Lower leg skin (tissue), 4 donors: ENCODE results near the gene SMIM41. TPM values are rescaled to one million over a fixed set of nuclear protein-coding genes. Genes with fewer than 3 reads are reported as not detected.

Experiments
- DNase-seq, 2 donors: peaks; one replicate each; pipeline ENCODE4 v3.0.0-alpha.2; 2019; ENCODE audit warnings: low spot score in 2 of 2
- H3K4me3 ChIP-seq: fragments of 200-600 bp; sonication (generic); 2 replicates; pipeline ENCODE4 v1.5.1; 2017; ENCODE audit warnings: mild to moderate bottlenecking, low read depth; ENCODE audit not compliant: poor library complexity, severe bottlenecking
- CTCF ChIP-seq, 3 donors: fragments of 450-650 bp; IDR thresholded peaks; one replicate each; pipeline ENCODE4 v1.5.1; 2016; ENCODE audit warnings: antibody characterized with exemption in 3 of 3, mild to moderate bottlenecking in 3 of 3, moderate library complexity in 2 of 3
- POLR2A ChIP-seq, 2 donors: fragments of 450-650 bp; IDR thresholded peaks; one replicate each; pipeline ENCODE4 v1.6.1; 2016 to 2017; ENCODE audit warnings: antibody characterized with exemption in 2 of 2, mild to moderate bottlenecking in 1 of 2, moderate library complexity in 1 of 2
- WGBS, 2 donors: methylation state at CpG; one replicate each; pipeline ENCODE4 v1.1.5; 2018; 5-methylcytosine and 5-hydroxymethylcytosine counted together
- intact Hi-C: fragments of 100-400 bp; cut with DNase I; formaldehyde crosslinking; loops from one replicate; pipeline ENCODE4 v1.15.0; 2023; ENCODE audit warnings: low total_unique reads
- total RNA-seq, 4 donors: library from RNA; depleted of rRNA; stranded (reverse); fragments of >200 nt; gene quantifications; one replicate each; pipeline ENCODE4 v1.1.0, GENCODE V29; 2016

Gene SMIM41
- total RNA-seq, 4 donors from 2014 or later: 0.71 TPM; not detected in 3

- no peak overlapping the region for H3K4me3 ChIP-seq
- 72 to 82% methylated on average over 5 of the region's 5 CpGs for WGBS, 2 donors
- intact Hi-C loops: no loop called here
- DNase-seq: no peak
- TF ChIP-seq CTCF (IDR thresholded peaks at IDR 0.05) (no peak), POLR2A (IDR thresholded peaks at IDR 0.05) (no peak)
Measured at GRCh38 chr12:52137746-52138145, 58.2 kb downstream of the SMIM41 start.

GRCh38 chr12:52139147-52139546 is 59.6 kb downstream of the SMIM41 start:
- no peak for TF ChIP-seq POLR2A (IDR thresholded peaks at IDR 0.05)
- TF ChIP-seq CTCF (IDR thresholded peaks at IDR 0.05): no peak
- intact Hi-C loops: no loop called here
- 82 to 89% methylated on average over 13 of the region's 13 CpGs for WGBS, 2 donors
- DNase-seq: no peak
- H3K4me3 ChIP-seq: no peak overlapping the region

GRCh38 chr12:52139579-52140062 is 60.1 kb downstream of the SMIM41 start:
- TF ChIP-seq POLR2A (IDR thresholded peaks at IDR 0.05): no peak
- no peak for TF ChIP-seq CTCF (IDR thresholded peaks at IDR 0.05)
- no peak for DNase-seq
- H3K4me3 ChIP-seq: no peak overlapping the region
- intact Hi-C loops: no loop called here
- 24 to 25% methylated on average over 5 of the region's 5 CpGs for whole genome bisulfite sequencing, 2 donors

GRCh38 chr12:52141306-52141705 is 61.8 kb downstream of the SMIM41 start:
- intact Hi-C loops: no loop called here
- TF ChIP-seq POLR2A (IDR thresholded peaks at IDR 0.05) (no peak), CTCF (IDR thresholded peaks at IDR 0.05) (no peak)
- no peak overlapping the region for H3K4me3 ChIP-seq
- WGBS, 2 donors: 95 to 96% methylated on average over 4 of the region's 4 CpGs
- DNase-seq: no peak

- WGBS, 2 donors: 86 to 93% methylated on average over 8 of the region's 8 CpGs
- TF ChIP-seq POLR2A (IDR thresholded peaks at IDR 0.05) (no peak), CTCF (IDR thresholded peaks at IDR 0.05) (no peak)
- no peak for DNase-seq
- H3K4me3 ChIP-seq: no peak overlapping the region
- intact Hi-C loops: loop anchor here (2.0 kb wide), 1 partner anchor 737 kb away; no protein-coding TSS in a partner anchor
Measured at GRCh38 chr12:52141875-52142274, 62.4 kb downstream of the SMIM41 start.

- DNase-seq: no peak
- intact Hi-C loops: loop anchor here (2.0 kb wide), 1 partner anchor 736 kb away; no protein-coding TSS in a partner anchor
- WGBS, 2 donors: 50 to 67% methylated on average over 2 to 5 of the region's 5 CpGs
- no peak overlapping the region for H3K4me3 ChIP-seq
- TF ChIP-seq CTCF (IDR thresholded peaks at IDR 0.05) (no peak), POLR2A (IDR thresholded peaks at IDR 0.05) (no peak)
Measured at GRCh38 chr12:52142431-52142830, 62.9 kb downstream of the SMIM41 start.
